Measurements from ENCODE around the gene DYNLRB2.

The DYNLRB2 gene

DNA sequence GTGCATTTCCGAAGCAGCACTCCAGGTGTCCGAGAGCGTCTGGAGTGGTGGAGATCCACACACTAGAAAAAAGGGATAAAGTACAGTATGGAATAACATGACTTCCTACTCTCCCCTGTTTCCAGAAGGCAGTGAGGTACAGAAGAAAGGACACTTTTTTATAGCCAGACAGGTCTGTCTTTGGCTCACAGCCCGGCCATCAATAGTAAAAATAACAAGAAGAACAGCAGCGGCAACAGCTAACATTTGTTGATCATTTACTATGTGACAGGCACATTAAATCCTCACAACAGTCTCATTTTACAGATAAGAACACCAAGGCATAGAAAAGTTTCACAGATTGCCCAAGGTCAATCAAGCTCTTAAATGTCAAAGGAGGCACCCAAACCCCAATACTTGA is 16.2 kb downstream of the DYNLRB2 start:
- TF ChIP-seq, protein P1, sequence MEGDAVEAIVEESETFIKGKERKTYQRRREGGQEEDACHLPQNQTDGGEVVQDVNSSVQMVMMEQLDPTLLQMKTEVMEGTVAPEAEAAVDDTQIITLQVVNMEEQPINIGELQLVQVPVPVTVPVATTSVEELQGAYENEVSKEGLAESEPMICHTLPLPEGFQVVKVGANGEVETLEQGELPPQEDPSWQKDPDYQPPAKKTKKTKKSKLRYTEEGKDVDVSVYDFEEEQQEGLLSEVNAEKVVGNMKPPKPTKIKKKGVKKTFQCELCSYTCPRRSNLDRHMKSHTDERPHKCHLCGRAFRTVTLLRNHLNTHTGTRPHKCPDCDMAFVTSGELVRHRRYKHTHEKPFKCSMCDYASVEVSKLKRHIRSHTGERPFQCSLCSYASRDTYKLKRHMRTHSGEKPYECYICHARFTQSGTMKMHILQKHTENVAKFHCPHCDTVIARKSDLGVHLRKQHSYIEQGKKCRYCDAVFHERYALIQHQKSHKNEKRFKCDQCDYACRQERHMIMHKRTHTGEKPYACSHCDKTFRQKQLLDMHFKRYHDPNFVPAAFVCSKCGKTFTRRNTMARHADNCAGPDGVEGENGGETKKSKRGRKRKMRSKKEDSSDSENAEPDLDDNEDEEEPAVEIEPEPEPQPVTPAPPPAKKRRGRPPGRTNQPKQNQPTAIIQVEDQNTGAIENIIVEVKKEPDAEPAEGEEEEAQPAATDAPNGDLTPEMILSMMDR (IDR thresholded peaks at IDR 0.05; ENCODE audit: low read depth, low read length, missing control alignments) = no peak
- no peak overlapping the region for H3K4me3 ChIP-seq (ENCODE audit: low read depth, low read length)
- DNase-seq (ENCODE audit: low read depth) = no peak
- in situ Hi-C loops (cut with HindIII; ENCODE audit: low sequenced_read_pairs) = no loop called here

DNA sequence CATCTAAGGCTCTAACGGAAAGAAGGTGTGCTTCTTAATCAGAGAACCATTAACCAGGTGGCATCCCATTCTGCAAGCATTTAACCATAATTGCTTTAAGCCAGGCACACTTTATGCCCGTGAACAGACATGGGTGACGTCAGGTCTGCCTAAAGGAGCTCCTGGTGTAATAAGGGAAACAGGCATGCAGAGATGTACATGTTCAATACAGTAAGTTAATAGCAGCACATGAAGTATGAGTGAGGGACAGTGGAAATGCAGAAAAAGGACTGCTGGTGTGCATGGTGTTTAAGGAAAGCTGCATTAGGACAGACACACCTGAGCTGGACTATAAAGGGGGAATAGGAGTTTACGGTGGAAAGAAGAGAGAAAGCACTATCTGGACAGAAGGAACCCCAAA is 18.6 kb downstream of the DYNLRB2 start:
- in situ Hi-C loops (cut with HindIII; ENCODE audit: low sequenced_read_pairs) = no loop called here
- no peak for DNase-seq (ENCODE audit: low read depth)
- H3K4me3 ChIP-seq (ENCODE audit: low read depth, low read length) = no peak overlapping the region
- TF ChIP-seq, protein P1 (IDR thresholded peaks at IDR 0.05; ENCODE audit: low read depth, low read length, missing control alignments) = no peak

DNA sequence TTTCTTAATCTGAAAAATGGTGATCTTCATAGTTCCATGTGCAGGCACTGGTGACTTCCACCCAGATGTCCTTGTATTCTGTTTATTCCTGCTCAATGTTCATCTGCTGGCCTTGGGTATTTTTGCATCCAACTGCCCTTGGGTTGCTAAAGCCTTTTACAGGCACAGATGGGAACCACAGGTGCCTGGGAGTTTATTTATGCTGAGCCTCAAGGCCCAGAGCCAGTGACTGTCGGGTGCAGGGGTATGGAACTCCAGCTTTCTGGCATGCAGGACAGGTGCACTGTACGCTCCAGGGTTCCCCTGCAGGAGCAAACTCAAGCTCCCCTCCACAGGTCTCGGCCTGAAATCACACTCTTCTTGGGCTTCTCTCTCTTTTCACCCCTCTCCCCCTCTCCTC is 22.3 kb downstream of the DYNLRB2 start:
- H3K4me3 ChIP-seq (ENCODE audit: low read depth, low read length) = no peak overlapping the region
- no peak for DNase-seq (ENCODE audit: low read depth)
- in situ Hi-C loops (cut with HindIII; ENCODE audit: low sequenced_read_pairs) = no loop called here
- TF ChIP-seq, protein P1 (IDR thresholded peaks at IDR 0.05; ENCODE audit: low read depth, low read length, missing control alignments) = no peak

DNA sequence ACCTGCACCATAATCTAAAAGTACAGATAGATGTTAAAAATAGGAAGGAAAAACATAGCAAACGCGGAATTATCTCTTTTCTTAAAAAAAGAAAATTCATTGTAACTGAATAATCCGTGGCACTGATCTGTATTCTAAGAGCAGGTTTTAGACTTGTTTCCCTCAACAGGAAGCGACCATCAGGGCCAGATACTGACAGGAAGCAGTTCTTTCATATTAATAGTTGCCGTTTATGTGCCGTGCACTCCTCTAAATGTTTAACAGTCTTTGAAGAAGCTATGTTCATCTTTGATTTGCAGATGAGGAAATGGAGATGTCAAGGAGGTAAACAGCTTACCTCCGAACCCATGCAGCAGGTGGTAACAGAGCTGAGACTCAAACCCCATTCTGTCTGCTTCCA is 23.6 kb downstream of the DYNLRB2 start:
- DNase-seq (ENCODE audit: low read depth) = no peak
- TF ChIP-seq, protein P1 (IDR thresholded peaks at IDR 0.05; ENCODE audit: low read depth, low read length, missing control alignments) = no peak
- H3K4me3 ChIP-seq (ENCODE audit: low read depth, low read length) = no peak overlapping the region
- in situ Hi-C loops (cut with HindIII; ENCODE audit: low sequenced_read_pairs) = no loop called here

DNA sequence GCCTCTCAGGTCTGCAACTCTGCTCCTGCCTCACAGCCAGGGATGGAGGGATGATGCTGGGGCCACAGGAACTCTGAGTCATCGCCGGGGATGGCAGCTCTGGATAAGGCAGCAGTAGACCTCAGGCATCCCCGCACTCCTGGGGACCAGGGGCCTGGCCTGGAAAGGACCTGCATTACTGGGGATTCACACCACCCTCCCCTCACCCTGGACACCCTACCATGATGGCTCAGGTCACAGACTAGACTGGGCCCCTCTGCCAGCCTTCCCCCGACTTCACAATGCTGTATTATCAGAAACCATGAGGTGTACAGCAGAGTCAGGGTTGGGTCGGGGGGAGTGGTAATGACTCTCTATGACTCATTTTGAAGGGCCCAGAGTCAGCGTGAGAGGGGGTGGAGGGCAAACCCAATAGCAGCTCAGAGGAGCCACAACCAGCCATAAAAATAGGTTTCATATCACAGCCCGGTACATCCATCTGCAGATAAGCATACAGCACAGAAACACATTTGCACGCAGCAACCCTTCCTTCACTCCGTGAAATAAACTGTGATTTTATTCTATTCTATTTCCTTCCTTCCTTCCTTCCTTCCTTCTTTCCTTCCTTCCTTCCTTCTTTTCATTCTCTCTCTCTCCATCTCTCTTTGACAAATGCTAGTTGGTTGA is 28.8 kb downstream of the DYNLRB2 start:
- in situ Hi-C loops (cut with HindIII; ENCODE audit: low sequenced_read_pairs) = no loop called here
- peak; percentile 22 for DNase-seq (ENCODE audit: low read depth)
- TF ChIP-seq, protein P1 (IDR thresholded peaks at IDR 0.05; ENCODE audit: low read depth, low read length, missing control alignments) = no peak
- no peak overlapping the region for H3K4me3 ChIP-seq (ENCODE audit: low read depth, low read length)

DNA sequence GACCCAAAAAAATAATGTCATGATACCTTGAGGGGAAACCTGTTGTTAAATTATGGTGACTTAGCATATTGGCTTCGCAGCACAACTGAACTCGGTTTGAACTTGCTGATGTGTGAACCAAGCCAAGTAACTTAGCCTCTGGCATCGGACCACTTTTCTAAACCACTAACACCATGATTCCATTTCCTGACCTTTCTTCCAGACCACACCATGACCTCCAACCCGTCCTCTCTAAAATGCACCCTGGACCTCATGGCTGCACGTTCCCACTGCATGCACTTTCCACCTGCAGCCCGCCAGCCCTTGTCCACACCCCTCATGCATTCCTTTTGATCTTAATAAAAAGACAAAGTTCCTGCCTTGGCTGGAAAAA is 29.3 kb downstream of the DYNLRB2 start:
- DNase-seq (ENCODE audit: low read depth) = peak; percentile 89
- TF ChIP-seq, protein P1 (IDR thresholded peaks at IDR 0.05; ENCODE audit: low read depth, low read length, missing control alignments) = no peak
- in situ Hi-C loops (cut with HindIII; ENCODE audit: low sequenced_read_pairs) = no loop called here
- H3K4me3 ChIP-seq (ENCODE audit: low read depth, low read length) = no peak overlapping the region

Measured in astrocyte of the cerebellum (primary cell).